ENCODE data around the gene TTLL5.

DNA sequence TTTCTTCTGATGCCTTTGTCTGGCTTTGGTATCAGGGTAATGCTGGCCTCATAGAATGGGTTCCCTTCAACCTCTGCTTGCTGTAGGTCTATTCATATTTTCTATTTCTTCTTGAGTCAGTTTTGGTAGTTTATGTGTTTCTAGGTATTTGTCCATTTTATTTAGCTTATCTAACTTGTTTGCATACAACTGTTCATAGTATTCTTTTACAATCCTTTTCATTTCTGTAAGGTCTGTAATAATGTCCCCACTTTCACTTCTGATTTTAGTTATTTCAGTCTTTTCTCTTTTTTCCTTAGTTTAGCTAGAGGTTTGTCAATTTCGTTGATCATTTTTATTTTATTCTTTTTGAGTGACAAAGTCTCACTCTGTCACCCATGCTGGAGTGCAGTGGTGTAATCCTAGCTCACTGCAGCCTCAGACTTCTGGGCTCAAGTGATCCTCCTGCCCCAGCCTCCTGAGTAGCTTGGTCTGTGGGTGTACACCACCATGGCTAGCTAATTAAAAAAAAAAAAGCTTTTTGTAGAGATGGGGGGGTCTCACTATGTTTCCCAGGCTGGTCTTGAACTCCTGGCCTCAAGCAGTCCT is 11.7 kb downstream of the TTLL5 start:
- TF ChIP-seq EP300 (IDR thresholded peaks at IDR 0.05) (no peak), POLR2A (IDR thresholded peaks at IDR 0.05) (peak in 1 of 2 donors; percentile 1)

All from tibial nerve (tissue), 3 donors.